Measurements from ENCODE around the gene LRRC61. TPM values are rescaled to one million over a fixed set of nuclear protein-coding genes. Genes with fewer than 3 reads are reported as not detected.

Gene LRRC61
- total RNA-seq, 2 donors from 2014 or later = 37.1 to 37.3 TPM

GRCh38 chr7:150339409-150339809, 16.3 kb downstream of the LRRC61 start:
- H3K4me1 Mint-ChIP-seq (ENCODE audit: low read depth) = no peaks in the 10 kb centered on the region
- no peak for ATAC-seq (replicated peaks in 1 of 2)
- no peak overlapping the region for H3K27ac Mint-ChIP-seq
- peaks cover 7% of the 10 kb centered on the region in 2 donors for H3K36me3 Mint-ChIP-seq (ENCODE audit: insufficient read depth in 2 of 2)
- DNase-seq = no peak
- H3K9me3 Mint-ChIP-seq = peaks cover 2 to 3% of the 10 kb centered on the region in 2 donors
- peaks cover 35% of the 10 kb centered on the region for H3K27me3 Mint-ChIP-seq (ENCODE audit: low read depth)
- H3K4me3 Mint-ChIP-seq = no peak overlapping the region

- no peak overlapping the region for H3K27ac Mint-ChIP-seq
- peak in 1 of 2 donors; percentile 38 for DNase-seq
- peak; percentile 54 to 56 for ATAC-seq (replicated peaks in 1 of 2)
Measured at GRCh38 chr7:150340024-150340749, 17.0 kb downstream of the LRRC61 start.

GRCh38 chr7:150340875-150341262, 17.7 kb downstream of the LRRC61 start:
- DNase-seq (no peak), ATAC-seq (replicated peaks in 1 of 2) (no peak)
- Mint-ChIP-seq H3K4me1 (ENCODE audit: low read depth) (no peaks in the 10 kb centered on the region), H3K27ac (no peak overlapping the region), H3K9me3 (peaks cover 2 to 3% of the 10 kb centered on the region in 2 donors), H3K27me3 (ENCODE audit: low read depth) (peaks cover 36% of the 10 kb centered on the region), H3K36me3 (ENCODE audit: insufficient read depth in 2 of 2) (peaks cover 7% of the 10 kb centered on the region in 2 donors), H3K4me3 (peak overlapping the region in 1 of 2 donors; percentile 52)

More at GRCh38 chr7:150340024-150340749, 17.0 kb downstream of the LRRC61 start:
- Mint-ChIP-seq H3K27me3 (ENCODE audit: low read depth) (peaks cover 35% of the 10 kb centered on the region), H3K36me3 (ENCODE audit: insufficient read depth in 2 of 2) (peaks cover 7% of the 10 kb centered on the region in 2 donors), H3K4me3 (no peak overlapping the region), H3K4me1 (ENCODE audit: low read depth) (no peaks in the 10 kb centered on the region), H3K9me3 (peaks cover 2 to 3% of the 10 kb centered on the region in 2 donors)

DNA sequence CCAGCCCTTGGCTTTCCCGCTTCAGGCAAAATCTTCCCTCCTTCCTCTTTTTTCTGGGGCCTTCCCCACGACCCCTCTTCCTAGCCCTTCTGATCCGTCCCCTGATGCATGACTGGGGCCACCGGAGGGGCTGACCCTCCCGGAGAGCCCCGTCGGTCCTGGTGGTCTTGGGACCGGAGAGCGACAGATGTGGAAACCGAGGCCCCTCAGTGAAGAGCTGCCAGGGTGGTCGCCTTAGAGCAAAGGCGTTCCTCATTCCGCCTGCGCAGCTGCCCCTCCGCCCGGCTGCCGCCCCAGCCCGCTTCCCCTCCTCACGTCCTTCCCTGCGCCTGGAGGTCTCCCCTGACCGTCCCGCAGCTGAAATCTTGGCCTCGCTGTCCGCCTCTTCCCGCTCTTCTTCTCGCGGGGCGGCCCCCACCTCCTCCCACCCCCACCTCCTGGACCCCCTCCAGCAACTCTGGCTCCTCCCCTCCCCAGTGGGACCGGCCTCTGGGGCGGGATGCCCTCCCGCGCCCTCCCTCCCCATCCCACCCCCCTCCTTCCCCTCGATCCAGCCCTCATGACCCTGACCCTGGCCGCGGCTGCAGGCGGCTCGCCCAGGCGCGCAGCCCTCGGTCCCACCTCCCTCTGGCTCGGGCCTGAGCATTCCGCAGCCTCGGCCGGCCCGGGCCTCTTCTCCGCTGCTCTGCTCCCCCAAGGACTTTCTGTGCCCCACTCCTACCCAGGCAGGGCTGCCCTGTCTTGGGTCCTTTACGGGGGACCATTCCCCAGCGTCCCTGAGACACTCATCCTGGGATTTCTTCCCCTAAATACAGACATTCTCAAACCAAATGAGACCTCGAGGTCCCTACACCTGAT, 18.3 kb downstream of the LRRC61 start, which contains the start of gene RARRES2:
Gene RARRES2 (minus strand): TSS at position 367 of the 858 bp plus-strand sequence. CDS start 1,020 bp downstream, outside the sequence.
- Mint-ChIP-seq H3K4me3 (peak within 1 kb of the TSS in 1 of 2 donors; percentile 52), H3K4me1 (ENCODE audit: low read depth) (no peaks in the 10 kb centered on the region), H3K27me3 (ENCODE audit: low read depth) (peaks cover 43% of the 10 kb centered on the region), H3K27ac (no peak within 1 kb of the TSS), H3K9me3 (peaks cover 2 to 3% of the 10 kb centered on the region in 2 donors), H3K36me3 (ENCODE audit: insufficient read depth in 2 of 2) (peaks cover 7% of the 10 kb centered on the region in 2 donors)
- DNase-seq (no peak), ATAC-seq (replicated peaks in 1 of 2) (no peak)

GRCh38 chr7:150342121-150342408, 18.9 kb downstream of the LRRC61 start:
- no peak for ATAC-seq (replicated peaks in 1 of 2)
- peaks cover 7% of the 10 kb centered on the region in 2 donors for H3K36me3 Mint-ChIP-seq (ENCODE audit: insufficient read depth in 2 of 2)
- peaks cover 46% of the 10 kb centered on the region for H3K27me3 Mint-ChIP-seq (ENCODE audit: low read depth)

DNA sequence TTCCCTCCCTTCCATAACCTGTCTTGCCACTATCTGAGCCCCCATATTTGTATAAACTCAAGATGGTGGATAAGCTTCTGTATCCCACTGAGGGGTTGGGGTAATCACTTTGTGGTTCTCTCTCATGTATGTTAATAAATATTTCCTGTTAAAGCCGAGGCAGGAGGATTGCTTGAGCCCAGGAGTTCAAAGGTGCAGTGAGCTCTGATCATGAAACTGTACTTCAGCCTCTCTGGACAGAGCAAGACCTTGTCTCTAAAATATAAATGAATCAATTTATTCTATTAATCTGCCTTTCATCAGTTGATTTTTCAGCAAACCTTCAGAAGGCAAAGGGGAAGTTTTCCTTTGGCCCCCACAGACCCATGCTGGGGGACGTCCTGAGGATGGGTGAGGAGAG, 20.1 kb downstream of the LRRC61 start:
- no peak overlapping the region for H3K4me3 Mint-ChIP-seq
- no peak for ATAC-seq (replicated peaks in 1 of 2)
- no peak overlapping the region for H3K27ac Mint-ChIP-seq
- peaks cover 2 to 3% of the 10 kb centered on the region in 2 donors for H3K9me3 Mint-ChIP-seq
- no peaks in the 10 kb centered on the region for H3K4me1 Mint-ChIP-seq (ENCODE audit: low read depth)
- DNase-seq = no peak
- peaks cover 46% of the 10 kb centered on the region for H3K27me3 Mint-ChIP-seq (ENCODE audit: low read depth)
- H3K36me3 Mint-ChIP-seq (ENCODE audit: insufficient read depth in 2 of 2) = peaks cover 7% of the 10 kb centered on the region in 2 donors

More at GRCh38 chr7:150342121-150342408, 18.9 kb downstream of the LRRC61 start:
- H3K9me3 Mint-ChIP-seq = peaks cover 2 to 3% of the 10 kb centered on the region in 2 donors
- no peaks in the 10 kb centered on the region for H3K4me1 Mint-ChIP-seq (ENCODE audit: low read depth)
- H3K4me3 Mint-ChIP-seq = no peak overlapping the region
- no peak for DNase-seq
- no peak overlapping the region for H3K27ac Mint-ChIP-seq

GRCh38 chr7:150344299-150344698, 21.1 kb downstream of the LRRC61 start:
- no peaks in the 10 kb centered on the region for H3K4me1 Mint-ChIP-seq (ENCODE audit: low read depth)
- H3K9me3 Mint-ChIP-seq = peaks cover 2 to 3% of the 10 kb centered on the region in 2 donors
- ATAC-seq (replicated peaks in 1 of 2) = no peak
- peaks cover 7% of the 10 kb centered on the region in 2 donors for H3K36me3 Mint-ChIP-seq (ENCODE audit: insufficient read depth in 2 of 2)
- no peak overlapping the region for H3K27ac Mint-ChIP-seq
- DNase-seq = no peak
- H3K27me3 Mint-ChIP-seq (ENCODE audit: low read depth) = peaks cover 46% of the 10 kb centered on the region
- no peak overlapping the region for H3K4me3 Mint-ChIP-seq

- H3K27me3 Mint-ChIP-seq (ENCODE audit: low read depth) = peaks cover 40% of the 10 kb centered on the region
- H3K9me3 Mint-ChIP-seq = peaks cover 2 to 3% of the 10 kb centered on the region in 2 donors
- peaks cover 7% of the 10 kb centered on the region in 2 donors for H3K36me3 Mint-ChIP-seq (ENCODE audit: insufficient read depth in 2 of 2)
- DNase-seq (no peak), ATAC-seq (replicated peaks in 1 of 2) (no peak)
- no peaks in the 10 kb centered on the region for H3K4me1 Mint-ChIP-seq (ENCODE audit: low read depth)
- H3K27ac Mint-ChIP-seq = no peak overlapping the region
- no peak overlapping the region for H3K4me3 Mint-ChIP-seq
Measured at GRCh38 chr7:150345012-150345411, 21.9 kb downstream of the LRRC61 start.

GRCh38 chr7:150346922-150347321, 23.8 kb downstream of the LRRC61 start:
- Mint-ChIP-seq H3K27me3 (ENCODE audit: low read depth) (peaks cover 28% of the 10 kb centered on the region), H3K4me1 (ENCODE audit: low read depth) (no peaks in the 10 kb centered on the region), H3K27ac (no peak overlapping the region), H3K36me3 (ENCODE audit: insufficient read depth in 2 of 2) (peaks cover 6 to 7% of the 10 kb centered on the region in 2 donors), H3K9me3 (peaks cover 2 to 3% of the 10 kb centered on the region in 2 donors), H3K4me3 (no peak overlapping the region)
- DNase-seq (no peak), ATAC-seq (replicated peaks in 1 of 2) (no peak)

DNA sequence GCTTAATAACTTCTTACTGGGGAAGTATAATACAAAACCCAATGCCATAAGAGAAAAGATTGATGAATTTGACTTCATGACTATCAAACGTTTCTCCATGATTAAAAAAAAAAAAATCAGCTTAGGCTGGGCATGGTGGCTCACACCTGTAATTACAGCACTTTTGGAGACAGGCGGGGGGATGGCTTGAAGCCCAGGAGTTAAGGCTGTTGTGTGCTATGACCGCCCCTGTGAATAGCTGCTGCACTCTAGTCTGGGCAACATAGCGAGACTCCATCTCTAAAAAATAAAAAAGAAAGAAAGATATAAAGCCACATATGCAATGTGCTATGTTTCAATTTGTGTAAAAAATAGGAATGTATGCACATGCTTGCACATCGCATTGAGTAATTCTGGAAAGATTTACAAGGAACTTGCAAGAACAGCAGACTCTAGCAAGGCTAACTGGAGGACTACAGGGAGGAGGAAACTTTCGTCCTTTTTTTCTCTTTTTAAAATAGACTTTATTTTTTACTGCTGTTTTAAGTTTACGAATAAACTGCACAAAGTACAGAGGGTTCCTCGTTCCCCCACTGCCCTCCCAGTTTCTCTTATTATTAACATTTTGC, 28.5 kb downstream of the LRRC61 start:
- Mint-ChIP-seq H3K4me1 (ENCODE audit: low read depth) (peaks cover 12% of the 10 kb centered on the region), H3K27me3 (ENCODE audit: low read depth) (peaks cover 2% of the 10 kb centered on the region), H3K4me3 (no peak overlapping the region), H3K9me3 (no peaks in the 10 kb centered on the region), H3K27ac (no peak overlapping the region), H3K36me3 (ENCODE audit: insufficient read depth in 2 of 2) (no peaks in the 10 kb centered on the region)
- DNase-seq (no peak), ATAC-seq (replicated peaks in 1 of 2) (no peak)

GRCh38 chr7:150355666-150356059, 32.5 kb downstream of the LRRC61 start:
- DNase-seq = no peak
- Mint-ChIP-seq H3K27me3 (ENCODE audit: low read depth) (no peaks in the 10 kb centered on the region), H3K4me3 (no peak overlapping the region), H3K36me3 (ENCODE audit: insufficient read depth in 2 of 2) (peaks cover 3 to 5% of the 10 kb centered on the region in 2 donors), H3K4me1 (ENCODE audit: low read depth) (peaks cover 47% of the 10 kb centered on the region), H3K9me3 (peaks cover 3 to 4% of the 10 kb centered on the region in 2 donors), H3K27ac (no peak overlapping the region)
- no peak for ATAC-seq (replicated peaks in 1 of 2)

- Mint-ChIP-seq H3K4me3 (peak overlapping the region; percentile 8 to 32), H3K9me3 (peaks cover 3 to 4% of the 10 kb centered on the region in 2 donors), H3K4me1 (ENCODE audit: low read depth) (peaks cover 47% of the 10 kb centered on the region), H3K27ac (peak overlapping the region; percentile 13), H3K27me3 (ENCODE audit: low read depth) (no peaks in the 10 kb centered on the region), H3K36me3 (ENCODE audit: insufficient read depth in 2 of 2) (peaks cover 3 to 5% of the 10 kb centered on the region in 2 donors)
- ATAC-seq (replicated peaks in 1 of 2) (peak; percentile 12 to 16), DNase-seq (peak; percentile 28 to 32)
Measured at GRCh38 chr7:150356265-150356897, 33.2 kb downstream of the LRRC61 start.
